HG03108 (cell line): Measurements from ENCODE around the gene UQCR10.
"Not testable (repeated sequence)": the region's sequence is repeated elsewhere in the genome, so short reads cannot be mapped to it uniquely, and the experiment has no call there.

Experiments
- ATAC-seq: cut with Tn5 transposase; IDR thresholded peaks from one replicate; pipeline ENCODE4 v1.9.1; 2021; ENCODE audit warnings: moderate library complexity; ENCODE audit not compliant: unreplicated experiment

Gene UQCR10

GRCh38 chr22:29737251-29738117 is 29.7 kb upstream of the UQCR10 start:
- ATAC-seq = no peak

- no peak for ATAC-seq
These were observed 28.9 kb upstream of the UQCR10 start for GRCh38 chr22:29738118-29738815.

GRCh38 chr22:29739346-29739875 is 27.8 kb upstream of the UQCR10 start:
- no peak for ATAC-seq

GRCh38 chr22:29740216-29740615 is 27.0 kb upstream of the UQCR10 start:
- no peak for ATAC-seq

GRCh38 chr22:29741926-29742325 is 25.2 kb upstream of the UQCR10 start:
- no peak for ATAC-seq

- ATAC-seq = no peak
These were observed 24.8 kb upstream of the UQCR10 start for GRCh38 chr22:29742326-29742725.

GRCh38 chr22:29744902-29745301 is 22.3 kb upstream of the UQCR10 start:
- ATAC-seq = no peak

- no peak for ATAC-seq
These were observed 19.3 kb upstream of the UQCR10 start for GRCh38 chr22:29747832-29748231.

GRCh38 chr22:29748248-29748893 is 18.8 kb upstream of the UQCR10 start:
- ATAC-seq = no peak

- no peak for ATAC-seq
These were observed 17.1 kb upstream of the UQCR10 start for GRCh38 chr22:29750029-29750428.

- no peak for ATAC-seq
These were observed 16.3 kb upstream of the UQCR10 start for GRCh38 chr22:29750559-29751538.

GRCh38 chr22:29751669-29752068 is 15.5 kb upstream of the UQCR10 start:
- ATAC-seq = no peak

- ATAC-seq = no peak
These were observed 13.1 kb upstream of the UQCR10 start for GRCh38 chr22:29753808-29754657.

- not testable (repeated sequence) for ATAC-seq
These were observed 12.3 kb upstream of the UQCR10 start for GRCh38 chr22:29754658-29755395.

- no peak for ATAC-seq
These were observed 11.3 kb upstream of the UQCR10 start for GRCh38 chr22:29755889-29756288.

- ATAC-seq = no peak
These were observed 10.8 kb upstream of the UQCR10 start for GRCh38 chr22:29756341-29756740.

GRCh38 chr22:29757096-29757495 is 10.1 kb upstream of the UQCR10 start:
- no peak for ATAC-seq

- no peak for ATAC-seq
These were observed 9.0 kb upstream of the UQCR10 start for GRCh38 chr22:29758068-29758622.
